Measurements from ENCODE around the gene FEZ2.

Gene FEZ2

DNA sequence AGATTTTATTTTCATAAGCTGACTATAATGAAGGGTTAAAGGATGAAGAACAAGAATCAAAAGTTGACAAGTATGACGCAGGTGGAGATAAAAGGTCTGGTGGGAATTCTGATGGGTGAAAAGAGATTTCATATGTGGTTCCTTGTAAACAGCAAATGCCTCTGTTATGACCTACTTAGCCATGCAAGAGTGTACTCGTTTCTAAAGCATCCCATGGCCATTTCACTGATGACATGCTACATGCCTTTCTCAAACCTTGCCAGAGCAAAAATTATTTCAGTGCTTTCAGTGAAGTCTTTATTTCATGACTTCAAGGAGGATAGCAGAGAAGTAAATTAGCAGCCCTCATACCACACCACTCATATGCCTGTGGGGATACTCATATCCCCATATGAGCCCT is 71.7 kb downstream of the FEZ2 start:
- no peak for DNase-seq

GRCh38 chr2:36525245-36525644 is 72.7 kb downstream of the FEZ2 start:
- no peak for DNase-seq

DNA sequence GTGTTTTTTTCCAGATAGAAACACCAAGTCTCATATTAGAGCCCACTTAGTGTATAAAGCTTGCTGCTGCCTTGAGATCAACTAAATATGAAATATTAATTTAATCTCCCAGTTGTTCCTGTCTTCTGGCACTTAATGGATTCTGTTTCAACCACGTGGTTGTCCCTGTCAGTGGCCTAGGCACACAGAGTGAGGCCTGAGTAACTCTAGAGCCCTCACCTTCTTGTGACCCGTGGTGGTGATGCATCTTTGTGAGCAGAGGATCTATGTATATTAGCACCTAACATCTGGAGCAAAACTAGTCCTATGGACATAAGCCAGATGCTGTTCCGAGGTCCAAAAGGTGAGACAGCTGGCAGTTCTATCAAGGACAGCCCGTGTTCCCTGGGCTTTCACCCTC is 74.8 kb downstream of the FEZ2 start:
- no peak for DNase-seq

DNA sequence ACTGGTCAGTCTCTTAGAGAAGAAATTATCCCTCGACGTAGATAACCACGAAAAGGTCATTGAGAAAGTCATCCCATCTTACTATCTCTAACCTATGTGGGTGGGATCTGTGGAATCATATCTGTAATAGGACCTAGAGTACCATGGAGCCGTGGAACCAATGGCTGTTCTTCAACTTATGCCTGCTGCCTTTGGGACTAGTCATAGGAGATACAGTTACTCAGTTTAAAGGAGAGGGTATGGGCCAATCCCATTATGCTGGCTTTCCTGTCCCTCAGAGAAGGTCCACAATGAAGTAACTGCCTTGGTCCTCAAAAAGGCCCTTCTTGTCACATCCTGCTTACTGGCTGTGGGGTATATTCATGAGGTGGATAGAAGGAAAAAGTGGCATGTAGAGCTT is 77.5 kb downstream of the FEZ2 start:
- no peak for DNase-seq

GRCh38 chr2:36516136-36516870 is 81.7 kb downstream of the FEZ2 start:
- no peak for DNase-seq

DNA sequence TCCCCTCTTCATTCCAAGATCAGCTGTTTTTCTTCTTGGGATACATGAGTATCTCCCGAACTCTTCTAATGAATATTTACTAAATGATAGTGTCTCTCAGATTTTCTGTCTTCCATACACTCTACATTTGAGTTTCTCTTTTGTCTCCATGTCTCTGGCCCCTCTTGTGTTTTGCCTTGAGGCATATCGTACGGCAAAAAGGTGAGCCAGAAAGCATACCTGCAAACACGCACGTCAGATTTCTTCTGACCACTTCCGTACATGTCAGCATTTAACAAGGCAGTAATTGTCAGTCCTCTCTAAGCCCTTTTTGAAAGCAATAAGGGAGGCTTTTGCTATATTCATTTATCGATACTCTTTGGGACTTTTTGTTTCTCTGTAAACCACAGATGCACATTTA is 82.4 kb downstream of the FEZ2 start:
- DNase-seq: no peak

DNA sequence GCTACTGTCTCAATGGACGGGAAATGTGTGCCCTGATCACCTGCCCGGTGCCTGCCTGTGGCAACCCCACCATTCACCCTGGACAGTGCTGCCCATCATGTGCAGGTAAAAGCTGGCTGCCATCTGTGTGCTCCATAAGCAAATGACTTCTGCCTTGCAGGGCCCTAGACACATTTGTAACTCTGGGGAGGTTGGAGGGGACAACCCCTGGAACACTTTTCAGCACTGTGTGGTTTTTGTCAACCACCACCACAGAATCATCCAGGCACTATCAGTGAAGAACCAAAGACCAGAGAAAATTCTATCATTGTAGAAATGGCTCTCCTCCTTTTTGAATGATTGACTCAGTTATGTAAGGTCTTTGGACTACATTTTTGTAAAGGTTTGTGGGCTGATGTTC is 84.3 kb downstream of the FEZ2 start:
- DNase-seq: no peak

- DNase-seq: no peak
Observed at GRCh38 chr2:36512705-36513104, 85.3 kb downstream of the FEZ2 start.

- no peak for DNase-seq
Observed at GRCh38 chr2:36511858-36512603, 85.9 kb downstream of the FEZ2 start.

GRCh38 chr2:36509075-36509474 is 88.9 kb downstream of the FEZ2 start:
- no peak for DNase-seq

DNA sequence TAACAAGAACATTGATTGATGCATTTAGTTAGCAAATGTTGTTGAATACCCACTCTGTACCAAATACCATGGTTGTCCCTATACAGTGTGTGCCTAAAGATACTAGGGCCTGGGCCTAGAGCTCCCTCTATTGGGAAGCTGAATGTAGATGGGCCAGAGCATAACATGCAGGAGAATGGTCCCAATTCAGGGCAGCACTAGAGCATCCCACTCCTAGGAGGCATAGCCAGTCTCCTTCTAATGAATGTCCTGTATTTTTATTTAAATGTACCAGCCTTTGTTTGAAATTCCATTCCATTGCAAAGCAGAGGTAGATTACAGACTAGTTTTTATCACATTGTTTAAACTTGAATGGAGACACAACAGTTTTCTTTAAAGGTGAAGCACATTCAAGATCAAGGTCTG is 90.6 kb downstream of the FEZ2 start:
- peak; percentile 42 for DNase-seq

Measured in stimulated activated CD4-positive, alpha-beta T cell treated with anti-CD3 and anti-CD28 coated beads, Interleukin-15, amount 100 ng/mL, for 24 hours (primary cell).